Skin epidermis (tissue), 12 donors: Measurements from ENCODE around the gene TBCD.

Experiments used
- H3K27ac ChIP-seq, 21 experiments: fragments of 200-600 bp; sonication (generic) in 11 of 21; one replicate each; pipeline ENCODE4 v1.5.0; 2020; ENCODE audit warnings: mild to moderate bottlenecking in 3 of 21, inconsistent platforms in 2 of 21, moderate library complexity in 2 of 21
- H3K4me3 ChIP-seq, 7 experiments: fragments of 200-600 bp; sonication (generic) in 2 of 7; one replicate each; pipeline ENCODE4 v1.5.0; 2020; ENCODE audit warnings: inconsistent platforms in 2 of 7, mild to moderate bottlenecking in 2 of 7, moderate library complexity in 1 of 7

Gene TBCD

GRCh38 chr17:82804442-82805191 is 52.8 kb downstream of the TBCD start:
- Histone ChIP-seq H3K27ac (peak overlapping the region in 2 of 21 experiments; percentile 3 to 23), H3K4me3 (no peak overlapping the region)

GRCh38 chr17:82805254-82805653 is 53.4 kb downstream of the TBCD start:
- H3K27ac ChIP-seq = no peak overlapping the region
- no peak overlapping the region for H3K4me3 ChIP-seq

- H3K27ac ChIP-seq = no peak overlapping the region
- no peak overlapping the region for H3K4me3 ChIP-seq
Observed at GRCh38 chr17:82805823-82806222, 54.0 kb downstream of the TBCD start.

DNA sequence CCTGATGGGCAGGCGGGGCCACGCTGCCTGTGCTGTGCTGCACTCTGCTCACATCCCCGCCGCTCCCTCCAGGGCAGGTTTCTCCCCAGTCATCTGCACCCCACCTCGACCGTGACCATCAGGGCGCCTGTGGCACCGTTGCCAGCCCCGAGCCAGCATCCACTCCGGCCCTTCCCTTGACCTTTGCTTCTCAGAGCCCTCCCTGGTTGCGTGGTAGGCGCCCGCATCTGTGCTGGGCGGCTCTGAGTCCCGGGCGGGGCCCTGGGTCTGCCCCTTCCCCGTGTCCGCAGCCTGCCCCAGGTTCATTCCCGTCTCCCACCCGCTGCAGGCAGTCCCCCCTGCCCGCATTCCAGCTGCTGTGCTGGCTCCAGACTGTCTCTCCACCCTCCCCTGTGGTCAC is 54.8 kb downstream of the TBCD start:
- Histone ChIP-seq H3K4me3 (no peak overlapping the region), H3K27ac (peak overlapping the region in 5 of 21 experiments; percentile 9 to 69 (median 25))

GRCh38 chr17:82807101-82807500 is 55.2 kb downstream of the TBCD start:
- peak overlapping the region in 4 of 21 experiments; percentile 9 to 69 (median 28) for H3K27ac ChIP-seq
- H3K4me3 ChIP-seq = no peak overlapping the region

DNA sequence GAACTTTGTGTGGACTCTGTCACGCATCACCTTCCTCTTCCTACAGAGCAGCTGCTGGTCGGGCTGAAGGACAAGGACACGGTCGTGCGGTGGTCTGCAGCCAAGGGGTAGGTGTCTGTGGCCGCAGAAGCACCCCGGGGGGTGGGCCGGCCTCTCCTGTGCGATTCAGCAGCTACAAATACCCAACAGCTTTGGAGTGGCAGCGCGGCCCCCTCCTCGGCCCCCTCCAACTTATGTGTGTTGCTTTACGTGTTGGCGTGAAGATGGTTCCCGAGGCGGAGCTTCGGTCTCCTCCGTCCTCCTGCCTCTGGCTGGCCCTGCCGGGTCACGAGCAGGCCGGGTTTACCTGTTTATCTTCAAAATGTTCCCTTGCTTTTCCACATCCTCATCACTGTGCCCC is 55.7 kb downstream of the TBCD start:
- Histone ChIP-seq H3K27ac (no peak overlapping the region), H3K4me3 (no peak overlapping the region)

GRCh38 chr17:82808006-82808405 is 56.1 kb downstream of the TBCD start:
- Histone ChIP-seq H3K27ac (no peak overlapping the region), H3K4me3 (no peak overlapping the region)

GRCh38 chr17:82808921-82809905 is 57.3 kb downstream of the TBCD start:
- Histone ChIP-seq H3K27ac (no peak overlapping the region), H3K4me3 (no peak overlapping the region)

DNA sequence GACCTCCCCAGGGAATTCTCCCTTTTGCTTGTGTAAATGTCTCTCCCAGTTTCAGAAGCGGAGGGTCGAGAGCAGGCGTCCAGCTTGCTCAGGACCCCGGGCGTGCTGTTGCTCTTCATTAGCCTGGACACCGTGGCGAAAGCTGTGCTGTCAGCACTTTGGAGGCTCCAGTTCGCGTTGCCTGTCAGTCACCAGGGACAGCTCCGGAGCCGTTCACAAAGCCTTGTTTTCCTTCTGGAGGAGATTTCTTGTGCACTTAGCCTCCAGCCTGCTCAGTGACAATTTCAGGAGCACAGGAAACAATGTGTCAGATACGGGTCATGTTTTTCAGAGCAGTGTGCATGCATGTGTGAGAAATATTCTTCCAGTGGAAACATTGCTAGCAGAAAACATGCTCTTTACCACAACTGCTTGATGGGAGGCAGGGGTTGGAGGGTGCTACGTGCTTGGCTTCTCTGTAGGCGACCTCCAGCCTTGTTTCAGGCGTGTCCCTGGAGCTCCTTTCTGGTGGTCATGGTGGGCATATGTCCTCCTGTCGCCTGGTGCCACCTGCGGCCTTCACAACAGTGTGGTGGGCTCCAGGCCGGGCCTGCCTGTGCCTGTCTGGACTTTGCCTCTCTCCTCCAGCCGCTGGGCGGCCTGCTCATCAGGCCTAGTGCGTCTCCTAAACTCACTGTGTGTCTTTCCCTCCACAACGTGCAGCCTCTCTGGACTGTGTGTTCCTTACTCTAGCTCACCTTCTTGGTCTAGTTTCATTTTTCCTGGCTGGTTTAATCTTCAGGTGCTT is 59.0 kb downstream of the TBCD start:
- Histone ChIP-seq H3K4me3 (no peak overlapping the region), H3K27ac (no peak overlapping the region)

DNA sequence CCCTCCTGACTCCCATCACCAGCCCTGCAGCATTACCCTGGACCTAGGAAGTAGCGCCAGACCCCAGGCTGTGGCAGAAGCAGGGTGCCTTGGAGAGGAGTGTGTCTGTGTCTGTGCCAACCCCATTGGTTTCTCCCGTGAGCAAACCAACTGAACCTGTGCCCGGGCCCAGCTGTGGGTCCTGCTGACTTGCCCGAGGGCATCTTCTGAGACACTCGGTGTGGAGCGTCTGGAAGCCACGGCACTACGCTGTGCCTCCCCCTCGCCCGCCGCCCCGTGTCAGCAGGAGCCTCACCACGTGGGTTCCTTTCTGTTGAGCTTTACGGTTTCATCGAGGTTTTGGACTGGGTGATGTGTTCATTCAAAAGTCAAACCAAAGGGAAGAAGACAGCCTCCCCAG is 60.2 kb downstream of the TBCD start:
- H3K27ac ChIP-seq = no peak overlapping the region

DNA sequence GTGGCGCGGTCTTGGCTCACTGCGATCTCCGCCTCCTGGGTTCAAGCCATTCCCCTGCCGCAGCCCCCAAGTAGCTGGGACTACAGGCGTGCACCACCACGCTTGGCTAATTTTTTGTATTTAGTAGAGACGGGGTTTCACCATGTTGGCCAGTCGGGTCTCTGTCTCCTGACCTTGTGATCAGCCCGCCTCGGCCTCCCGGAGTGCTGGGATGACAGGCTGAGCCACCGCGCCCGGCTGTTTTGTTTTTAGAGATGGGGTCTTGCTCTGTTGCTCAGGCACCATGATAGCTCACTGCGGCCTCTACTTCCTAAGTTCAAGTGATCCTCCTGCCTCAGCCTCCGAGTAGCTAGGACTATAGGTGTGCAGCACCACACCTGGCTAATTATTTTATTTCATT is 60.7 kb downstream of the TBCD start:
- Histone ChIP-seq H3K27ac (no peak overlapping the region), H3K4me3 (no peak overlapping the region)

More for the DNA sequence above, 60.2 kb downstream of the TBCD start:
- no peak overlapping the region for H3K4me3 ChIP-seq

- no peak overlapping the region for H3K27ac ChIP-seq
- no peak overlapping the region for H3K4me3 ChIP-seq
Observed at GRCh38 chr17:82813299-82814051, 61.6 kb downstream of the TBCD start.

- H3K4me3 ChIP-seq = no peak overlapping the region
- no peak overlapping the region for H3K27ac ChIP-seq
Observed at GRCh38 chr17:82814834-82815233, 63.0 kb downstream of the TBCD start.

- Histone ChIP-seq H3K4me3 (no peak overlapping the region), H3K27ac (no peak overlapping the region)
Observed at GRCh38 chr17:82815354-82815753, 63.5 kb downstream of the TBCD start.

DNA sequence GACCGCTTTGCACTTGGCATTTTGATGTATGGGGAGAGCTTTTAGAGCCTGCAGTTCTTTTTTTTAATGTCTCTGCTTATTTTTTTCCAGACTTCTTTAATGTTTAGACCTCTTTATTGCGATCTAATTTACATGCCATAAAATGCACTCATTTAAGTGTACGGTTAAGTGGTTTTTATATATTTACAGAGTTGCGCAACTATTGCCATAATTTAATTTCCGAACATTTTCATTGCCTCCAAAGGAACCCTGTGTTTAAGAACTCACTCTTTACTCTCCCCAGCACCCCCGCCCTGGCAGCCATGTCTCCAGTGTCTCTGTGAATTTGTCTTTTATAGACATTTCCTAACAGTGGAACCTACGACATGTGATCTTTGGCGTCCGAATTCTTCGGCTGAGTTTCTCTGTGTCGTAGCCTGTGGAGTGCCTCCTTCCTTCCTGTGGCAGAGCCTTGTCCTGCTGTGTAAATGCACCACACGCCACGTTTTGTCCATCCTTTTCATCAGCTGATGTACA is 64.0 kb downstream of the TBCD start:
- no peak overlapping the region for H3K4me3 ChIP-seq
- H3K27ac ChIP-seq = no peak overlapping the region

- no peak overlapping the region for H3K27ac ChIP-seq
- no peak overlapping the region for H3K4me3 ChIP-seq
Observed at GRCh38 chr17:82816358-82816757, 64.5 kb downstream of the TBCD start.

DNA sequence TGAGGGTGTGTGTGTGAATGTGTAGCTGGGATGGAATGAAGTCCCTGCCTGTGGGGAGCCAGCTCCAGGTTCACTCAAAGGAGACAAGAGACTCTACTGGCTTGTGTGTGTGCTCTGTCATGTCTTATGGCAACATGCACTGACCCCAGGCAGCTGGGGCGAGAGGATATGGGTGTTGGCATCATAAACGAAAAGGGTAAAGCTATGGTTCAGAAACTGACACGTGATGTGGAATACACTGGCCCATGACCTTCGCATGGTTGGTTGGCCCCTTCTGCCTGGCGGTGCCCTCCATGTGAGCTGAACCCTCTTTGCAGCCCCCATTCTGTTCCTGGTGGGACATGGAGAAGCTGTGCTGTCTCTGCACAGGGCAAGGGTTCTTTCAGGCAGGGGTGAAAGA is 66.1 kb downstream of the TBCD start:
- no peak overlapping the region for H3K4me3 ChIP-seq
- no peak overlapping the region for H3K27ac ChIP-seq

GRCh38 chr17:82820278-82821251 is 68.7 kb downstream of the TBCD start:
- Histone ChIP-seq H3K4me3 (no peak overlapping the region), H3K27ac (no peak overlapping the region)
